ENCODE measurements around the gene ANK3. TPM values are rescaled to one million over a fixed set of nuclear protein-coding genes. Genes with fewer than 3 reads are reported as not detected.
"Not testable (repeated sequence)": the region's sequence is repeated elsewhere in the genome, so short reads cannot be mapped to it uniquely, and the experiment has no call there.

Gene ANK3
- total and polyA plus RNA-seq, 2 experiments from 2014 or later, result 46.5 to 85.2 TPM

GRCh38 chr10:60035375-60035774, 354.3 kb downstream of the ANK3 start:
- H2AFZ ChIP-seq; H3K9me2 ChIP-seq (ENCODE audit: insufficient read depth); H3K27ac ChIP-seq (ENCODE audit: low read depth); H3K4me1 ChIP-seq (ENCODE audit: insufficient read depth); H3F3A ChIP-seq (replicated peaks; ENCODE audit: low read depth); DNase-seq (ENCODE audit: low spot score); H3K9me3 Mint-ChIP-seq; H3K4me2 ChIP-seq; H3K4me3 Mint-ChIP-seq; H3K36me3 Mint-ChIP-seq (ENCODE audit: low read depth); H3K79me2 ChIP-seq (replicated peaks; ENCODE audit: insufficient read depth); H3K27me3 ChIP-seq (ENCODE audit: insufficient read depth); H4K20me1 ChIP-seq (replicated peaks; ENCODE audit: insufficient read depth); H3K36me3 ChIP-seq (ENCODE audit: insufficient read depth); H3K27ac Mint-ChIP-seq; H3K4me3 ChIP-seq; H3K27me3 Mint-ChIP-seq (ENCODE audit: insufficient read depth, low read depth, poor library complexity); ATAC-seq: not testable (repeated sequence)
- H3K4me1 Mint-ChIP-seq, result peaks cover 11% of the 10 kb centered on the region

DNA sequence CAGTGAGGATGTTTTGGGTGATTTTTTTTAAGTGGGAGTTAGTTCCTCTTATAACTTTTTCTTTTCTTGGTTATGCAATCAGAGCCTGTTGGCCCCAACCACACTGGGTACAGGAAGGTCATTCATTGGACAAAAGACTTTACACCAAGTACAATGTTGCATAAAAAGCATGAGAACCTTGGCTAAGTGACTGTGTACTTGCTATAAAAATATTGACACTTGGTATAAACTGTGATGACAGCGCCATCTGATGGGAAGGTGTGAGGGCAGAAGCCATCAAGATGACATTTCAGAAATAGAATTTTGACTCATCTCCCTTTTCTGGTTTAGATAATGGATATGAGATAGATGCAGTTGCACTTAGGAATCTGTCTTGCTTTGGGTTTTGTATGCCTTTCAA, 357.0 kb downstream of the ANK3 start:
- ATAC-seq, result peak; percentile 61

GRCh38 chr10:60031664-60032063, 358.0 kb downstream of the ANK3 start:
- Histone ChIP-seq H2AFZ (no peak overlapping the region), H3F3A (replicated peaks; ENCODE audit: low read depth) (no peaks in the 10 kb centered on the region), H3K4me2 (no peak overlapping the region), H3K27ac (ENCODE audit: low read depth) (no peak overlapping the region), H3K79me2 (replicated peaks; ENCODE audit: insufficient read depth) (no peaks in the 10 kb centered on the region), H3K36me3 (ENCODE audit: insufficient read depth) (no peaks in the 10 kb centered on the region), H3K27me3 (ENCODE audit: insufficient read depth) (no peaks in the 10 kb centered on the region), H3K4me1 (ENCODE audit: insufficient read depth) (peaks cover 10% of the 10 kb centered on the region), H3K4me3 (no peak overlapping the region), H3K9me2 (ENCODE audit: insufficient read depth) (no peaks in the 10 kb centered on the region), H4K20me1 (replicated peaks; ENCODE audit: insufficient read depth) (no peaks in the 10 kb centered on the region)
- DNase-seq (ENCODE audit: low spot score), result no peak
- Mint-ChIP-seq H3K9me3 (no peaks in the 10 kb centered on the region), H3K4me3 (no peak overlapping the region), H3K27me3 (ENCODE audit: insufficient read depth, low read depth, poor library complexity) (no peaks in the 10 kb centered on the region), H3K4me1 (peaks cover 22% of the 10 kb centered on the region), H3K27ac (no peak overlapping the region; the same call in 1 of the 2 replicates), H3K36me3 (ENCODE audit: low read depth) (no peaks in the 10 kb centered on the region; the same call in 2 of the 3 replicates)
- ATAC-seq, result no peak
- TF ChIP-seq EZH2phosphoT487 (IDR thresholded peaks at IDR 0.05; ENCODE audit: unreplicated experiment) (no peak), STAT1 (IDR thresholded peaks at IDR 0.05; ENCODE audit: unreplicated experiment) (no peak)
- TF ChIP-seq, protein P1, sequence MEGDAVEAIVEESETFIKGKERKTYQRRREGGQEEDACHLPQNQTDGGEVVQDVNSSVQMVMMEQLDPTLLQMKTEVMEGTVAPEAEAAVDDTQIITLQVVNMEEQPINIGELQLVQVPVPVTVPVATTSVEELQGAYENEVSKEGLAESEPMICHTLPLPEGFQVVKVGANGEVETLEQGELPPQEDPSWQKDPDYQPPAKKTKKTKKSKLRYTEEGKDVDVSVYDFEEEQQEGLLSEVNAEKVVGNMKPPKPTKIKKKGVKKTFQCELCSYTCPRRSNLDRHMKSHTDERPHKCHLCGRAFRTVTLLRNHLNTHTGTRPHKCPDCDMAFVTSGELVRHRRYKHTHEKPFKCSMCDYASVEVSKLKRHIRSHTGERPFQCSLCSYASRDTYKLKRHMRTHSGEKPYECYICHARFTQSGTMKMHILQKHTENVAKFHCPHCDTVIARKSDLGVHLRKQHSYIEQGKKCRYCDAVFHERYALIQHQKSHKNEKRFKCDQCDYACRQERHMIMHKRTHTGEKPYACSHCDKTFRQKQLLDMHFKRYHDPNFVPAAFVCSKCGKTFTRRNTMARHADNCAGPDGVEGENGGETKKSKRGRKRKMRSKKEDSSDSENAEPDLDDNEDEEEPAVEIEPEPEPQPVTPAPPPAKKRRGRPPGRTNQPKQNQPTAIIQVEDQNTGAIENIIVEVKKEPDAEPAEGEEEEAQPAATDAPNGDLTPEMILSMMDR (conservative IDR thresholded peaks at IDR 0.05; ENCODE audit: low read depth in 2 of 2), result no peak
- TF ChIP-seq, protein P2, sequence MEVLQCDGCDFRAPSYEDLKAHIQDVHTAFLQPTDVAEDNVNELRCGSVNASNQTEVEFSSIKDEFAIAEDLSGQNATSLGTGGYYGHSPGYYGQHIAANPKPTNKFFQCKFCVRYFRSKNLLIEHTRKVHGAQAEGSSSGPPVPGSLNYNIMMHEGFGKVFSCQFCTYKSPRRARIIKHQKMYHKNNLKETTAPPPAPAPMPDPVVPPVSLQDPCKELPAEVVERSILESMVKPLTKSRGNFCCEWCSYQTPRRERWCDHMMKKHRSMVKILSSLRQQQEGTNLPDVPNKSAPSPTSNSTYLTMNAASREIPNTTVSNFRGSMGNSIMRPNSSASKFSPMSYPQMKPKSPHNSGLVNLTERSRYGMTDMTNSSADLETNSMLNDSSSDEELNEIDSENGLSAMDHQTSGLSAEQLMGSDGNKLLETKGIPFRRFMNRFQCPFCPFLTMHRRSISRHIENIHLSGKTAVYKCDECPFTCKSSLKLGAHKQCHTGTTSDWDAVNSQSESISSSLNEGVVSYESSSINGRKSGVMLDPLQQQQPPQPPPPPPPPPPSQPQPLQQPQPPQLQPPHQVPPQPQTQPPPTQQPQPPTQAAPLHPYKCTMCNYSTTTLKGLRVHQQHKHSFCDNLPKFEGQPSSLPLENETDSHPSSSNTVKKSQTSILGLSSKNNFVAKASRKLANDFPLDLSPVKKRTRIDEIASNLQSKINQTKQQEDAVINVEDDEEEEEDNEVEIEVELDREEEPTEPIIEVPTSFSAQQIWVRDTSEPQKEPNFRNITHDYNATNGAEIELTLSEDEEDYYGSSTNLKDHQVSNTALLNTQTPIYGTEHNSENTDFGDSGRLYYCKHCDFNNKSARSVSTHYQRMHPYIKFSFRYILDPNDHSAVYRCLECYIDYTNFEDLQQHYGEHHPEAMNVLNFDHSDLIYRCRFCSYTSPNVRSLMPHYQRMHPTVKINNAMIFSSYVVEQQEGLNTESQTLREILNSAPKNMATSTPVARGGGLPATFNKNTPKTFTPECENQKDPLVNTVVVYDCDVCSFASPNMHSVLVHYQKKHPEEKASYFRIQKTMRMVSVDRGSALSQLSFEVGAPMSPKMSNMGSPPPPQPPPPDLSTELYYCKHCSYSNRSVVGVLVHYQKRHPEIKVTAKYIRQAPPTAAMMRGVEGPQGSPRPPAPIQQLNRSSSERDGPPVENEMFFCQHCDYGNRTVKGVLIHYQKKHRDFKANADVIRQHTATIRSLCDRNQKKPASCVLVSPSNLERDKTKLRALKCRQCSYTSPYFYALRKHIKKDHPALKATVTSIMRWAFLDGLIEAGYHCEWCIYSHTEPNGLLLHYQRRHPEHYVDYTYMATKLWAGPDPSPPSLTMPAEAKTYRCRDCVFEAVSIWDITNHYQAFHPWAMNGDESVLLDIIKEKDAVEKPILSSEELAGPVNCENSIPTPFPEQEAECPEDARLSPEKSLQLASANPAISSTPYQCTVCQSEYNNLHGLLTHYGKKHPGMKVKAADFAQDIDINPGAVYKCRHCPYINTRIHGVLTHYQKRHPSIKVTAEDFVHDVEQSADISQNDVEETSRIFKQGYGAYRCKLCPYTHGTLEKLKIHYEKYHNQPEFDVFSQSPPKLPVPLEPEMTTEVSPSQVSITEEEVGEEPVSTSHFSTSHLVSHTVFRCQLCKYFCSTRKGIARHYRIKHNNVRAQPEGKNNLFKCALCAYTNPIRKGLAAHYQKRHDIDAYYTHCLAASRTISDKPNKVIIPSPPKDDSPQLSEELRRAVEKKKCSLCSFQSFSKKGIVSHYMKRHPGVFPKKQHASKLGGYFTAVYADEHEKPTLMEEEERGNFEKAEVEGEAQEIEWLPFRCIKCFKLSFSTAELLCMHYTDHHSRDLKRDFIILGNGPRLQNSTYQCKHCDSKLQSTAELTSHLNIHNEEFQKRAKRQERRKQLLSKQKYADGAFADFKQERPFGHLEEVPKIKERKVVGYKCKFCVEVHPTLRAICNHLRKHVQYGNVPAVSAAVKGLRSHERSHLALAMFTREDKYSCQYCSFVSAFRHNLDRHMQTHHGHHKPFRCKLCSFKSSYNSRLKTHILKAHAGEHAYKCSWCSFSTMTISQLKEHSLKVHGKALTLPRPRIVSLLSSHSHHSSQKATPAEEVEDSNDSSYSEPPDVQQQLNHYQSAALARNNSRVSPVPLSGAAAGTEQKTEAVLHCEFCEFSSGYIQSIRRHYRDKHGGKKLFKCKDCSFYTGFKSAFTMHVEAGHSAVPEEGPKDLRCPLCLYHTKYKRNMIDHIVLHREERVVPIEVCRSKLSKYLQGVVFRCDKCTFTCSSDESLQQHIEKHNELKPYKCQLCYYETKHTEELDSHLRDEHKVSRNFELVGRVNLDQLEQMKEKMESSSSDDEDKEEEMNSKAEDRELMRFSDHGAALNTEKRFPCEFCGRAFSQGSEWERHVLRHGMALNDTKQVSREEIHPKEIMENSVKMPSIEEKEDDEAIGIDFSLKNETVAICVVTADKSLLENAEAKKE (CRISPR knock-in tag; IDR thresholded peaks at IDR 0.05), result no peak

More for the DNA sequence above, 357.0 kb downstream of the ANK3 start:
- no peaks in the 10 kb centered on the region for H3K9me3 Mint-ChIP-seq
- peaks cover 22% of the 10 kb centered on the region for H3K4me1 Mint-ChIP-seq
- no peak overlapping the region for H3K4me3 Mint-ChIP-seq
- Histone ChIP-seq H3K4me2 (no peak overlapping the region), H3K27me3 (ENCODE audit: insufficient read depth) (no peaks in the 10 kb centered on the region), H3K9me2 (ENCODE audit: insufficient read depth) (no peaks in the 10 kb centered on the region), H3K79me2 (replicated peaks; ENCODE audit: insufficient read depth) (no peaks in the 10 kb centered on the region), H2AFZ (no peak overlapping the region), H4K20me1 (replicated peaks; ENCODE audit: insufficient read depth) (no peaks in the 10 kb centered on the region), H3K36me3 (ENCODE audit: insufficient read depth) (no peaks in the 10 kb centered on the region), H3K4me3 (no peak overlapping the region), H3F3A (replicated peaks; ENCODE audit: low read depth) (no peaks in the 10 kb centered on the region), H3K27ac (ENCODE audit: low read depth) (no peak overlapping the region), H3K4me1 (ENCODE audit: insufficient read depth) (peaks cover 10% of the 10 kb centered on the region)
- DNase-seq (ENCODE audit: low spot score), result peak; percentile 60
- H3K27ac Mint-ChIP-seq, result no peak overlapping the region
- no peaks in the 10 kb centered on the region; the same call in 1 of the 3 replicates for H3K36me3 Mint-ChIP-seq (ENCODE audit: low read depth)
- no peaks in the 10 kb centered on the region for H3K27me3 Mint-ChIP-seq (ENCODE audit: insufficient read depth, low read depth, poor library complexity)
- TF ChIP-seq CREB1 (CRISPR knock-in tag; IDR thresholded peaks at IDR 0.05; ENCODE audit: low read depth), result no peak
- TF ChIP-seq, protein P1 (conservative IDR thresholded peaks at IDR 0.05; ENCODE audit: low read depth in 2 of 2), result peak; percentile 79 to 83

Data from GM23338 (cell line).